ENCODE results near the gene HGS. TPM values are rescaled to one million over a fixed set of nuclear protein-coding genes. Genes with fewer than 3 reads are reported as not detected.
A peak's percentile ranks its signal among the peaks of the same experiment; 100 is the strongest.

Gene HGS
- total and polyA plus RNA-seq, 2 of the 4 experiments (the other 2 are of a cell fraction) = 52.5 to 137 TPM

GRCh38 chr17:81712468-81713003, 28.7 kb downstream of the HGS start:
- Histone ChIP-seq H3K4me2 (ENCODE audit: low read depth, low read length) (peak overlapping the region; percentile 89), H4K5ac (ENCODE audit: low read depth, low read length) (no peak overlapping the region), H4K91ac (ENCODE audit: insufficient read depth, low read depth, low read length) (no peak overlapping the region), H2BK20ac (ENCODE audit: low read depth, low read length) (no peak overlapping the region), H2BK15ac (ENCODE audit: low read depth, low read length) (no peak overlapping the region), H3K9me3 (ENCODE audit: control insufficient read depth, insufficient read depth, low read length) (no peaks in the 10 kb centered on the region), H3K4me1 (ENCODE audit: control insufficient read depth, insufficient read depth, low read length) (peaks cover 18% of the 10 kb centered on the region), H2AK5ac (ENCODE audit: low read depth, low read length) (no peak overlapping the region), H2BK120ac (ENCODE audit: low read depth, low read length) (no peak overlapping the region), H3K14ac (replicated peaks; ENCODE audit: low read depth, low read length) (no peak overlapping the region), H4K8ac (ENCODE audit: low read depth in 2 of 2, low read length in 2 of 2) (no peak overlapping the region), H2AK9ac (replicated peaks; ENCODE audit: low read depth, low read length, poor library complexity) (peak overlapping the region; percentile 83), H2AFZ (replicated peaks; ENCODE audit: low read length, poor library complexity) (peak overlapping the region; percentile 96), H3K18ac (ENCODE audit: low read depth, low read length) (no peak overlapping the region), H3K27me3 (ENCODE audit: control insufficient read depth, insufficient read depth, low read length) (no peaks in the 10 kb centered on the region), H4K20me1 (ENCODE audit: insufficient read depth, low read length) (no peaks in the 10 kb centered on the region; the same call in 1 of the 2 replicates), H3K9ac (ENCODE audit: low read depth, low read length) (peak overlapping the region; percentile 46), H3K23ac (ENCODE audit: low read depth, low read length) (peak overlapping the region; percentile 65; the same call in 1 of the 2 replicates), H3K56ac (ENCODE audit: extremely low read depth, insufficient read depth, low read length) (no peak overlapping the region), H3K79me1 (ENCODE audit: low read depth in 1 of 2, low read length in 2 of 2) (peaks cover 14 to 34% of the 10 kb centered on the region in 2 experiments), H3K4me3 (ENCODE audit: insufficient read depth, low read depth, low read length) (peak overlapping the region; percentile 87), H3K27ac (ENCODE audit: insufficient read depth, low read length) (no peak overlapping the region; the same call in 1 of the 2 replicates), H2BK5ac (ENCODE audit: low read depth, low read length, poor library complexity, severe bottlenecking) (no peak overlapping the region), H3K36me3 (ENCODE audit: control insufficient read depth, insufficient read depth, low read length) (peaks cover 3% of the 10 kb centered on the region; the same call in 1 of the 2 replicates), H3K9me1 (ENCODE audit: insufficient read depth, low read length) (peaks cover 8% of the 10 kb centered on the region), H3K4ac (ENCODE audit: low read depth, low read length) (no peak overlapping the region)
- WGBS, 2 experiments (ENCODE audit: extremely low coverage in 2 of 2, insufficient read length in 1 of 2) = 0% methylated on average over 22 of the region's 41 CpGs; no CpG with 5 or more reads in 1 of the 2 experiments
- CTCF ChIA-PET = interaction anchor here (0.6 kb wide), 1 partner anchor 12 kb away, joined by 4 read pairs; no protein-coding TSS in a partner anchor
- POLR2A ChIA-PET (ENCODE audit: unreplicated experiment) = no interaction called here
- dilution Hi-C loops (cut with HindIII; ENCODE audit: low sequenced_read_pairs, unreplicated experiment) = no loop called here
- no peak for DNase-seq
- intact Hi-C loops (cut with micrococcal nuclease) = no loop called here
- in situ Hi-C loops (cut with MboI; ENCODE audit: low sequenced_read_pairs) = no loop called here
- TF ChIP-seq MAZ (IDR thresholded peaks at IDR 0.05; ENCODE audit: borderline replicate concordance, low read depth, low read length) (0 out of 2 replicates have a peak, but pooled peaks have one; percentile 44), CTCF (conservative IDR thresholded peaks at IDR 0.05; ENCODE audit: low read depth, low read length) (peak; percentile 30; the same call in 1 of the 2 replicates), MXI1 (IDR thresholded peaks at IDR 0.05; ENCODE audit: borderline replicate concordance, low read depth, low read length) (no peak; the same call in 1 of the 2 replicates)
- no TSS peak for BruUV-seq (replicated peaks)
- ATAC-seq (ENCODE audit: low read depth) = peak; percentile 62
